Neural progenitor cell (in vitro differentiated cells): ENCODE results near the gene EXOC6B.

Experiments
- CTCF ChIP-seq: fragments of 200-600 bp; sonication (generic); IDR thresholded peaks from 2 replicates; pipeline ENCODE4 v1.5.1; 2017; ENCODE audit warnings: antibody characterized with exemption, mild to moderate bottlenecking
- EZH2 ChIP-seq: fragments of 200-600 bp; sonication (generic); IDR thresholded peaks from 2 replicates; pipeline ENCODE4 v1.6.1; 2017; ENCODE audit warnings: antibody characterized with exemption, mild to moderate bottlenecking, moderate library complexity
- EZH2phosphoT487 ChIP-seq: fragments of 200-600 bp; sonication (generic); IDR thresholded peaks from 2 replicates; pipeline ENCODE4 v1.6.1; 2017; ENCODE audit warnings: antibody characterized with exemption

- TF ChIP-seq EZH2, result no peak
- TF ChIP-seq CTCF, result no peak
- TF ChIP-seq EZH2phosphoT487, result no peak
These were observed 644.2 kb downstream of the EXOC6B start for GRCh38 chr2:72181616-72182015.
